Suprapubic skin (tissue), 4 donors: ENCODE data around the gene KDM8.

ENCODE experiments used
- CTCF ChIP-seq, 2 donors: fragments of 200-600 bp in 1 of 2; fragments of 450-650 bp in 1 of 2; sonication (generic) in 1 of 2; IDR thresholded peaks; one replicate each; pipeline ENCODE4 v1.5.1; 2016 to 2019; ENCODE audit warnings: antibody characterized with exemption in 2 of 2, mild to moderate bottlenecking in 1 of 2, moderate library complexity in 1 of 2
- EP300 ChIP-seq: sonication (generic); formaldehyde crosslinking; IDR thresholded peaks from one replicate; pipeline ENCODE4 v1.6.1; 2017; ENCODE audit warnings: antibody characterized with exemption
- POLR2A ChIP-seq, 2 donors: fragments of 450-650 bp; IDR thresholded peaks; one replicate each; pipeline ENCODE4 v1.6.1; 2017; ENCODE audit warnings: antibody characterized with exemption in 2 of 2, mild to moderate bottlenecking in 2 of 2, moderate library complexity in 2 of 2
- POLR2AphosphoS5 ChIP-seq, 3 donors: sonication (generic); formaldehyde crosslinking; IDR thresholded peaks; one replicate each; pipeline ENCODE4 v1.6.1; 2017; ENCODE audit warnings: antibody characterized with exemption in 3 of 3

GRCh38 chr16:27234171-27234570 lies 30.8 kb downstream of the KDM8 start:
- TF ChIP-seq CTCF (IDR thresholded peaks at IDR 0.05) (no peak), POLR2AphosphoS5 (IDR thresholded peaks at IDR 0.05) (no peak), EP300 (no peak), POLR2A (IDR thresholded peaks at IDR 0.05) (no peak)
